GM19035 (cell line): Measurements from ENCODE around the gene BRAF.
"Not testable (repeated sequence)": the region's sequence is repeated elsewhere in the genome, so short reads cannot be mapped to it uniquely, and the experiment has no call there.

Source experiments
- ATAC-seq: cut with Tn5 transposase; IDR thresholded peaks from one replicate; pipeline ENCODE4 v1.9.1; 2021; ENCODE audit not compliant: unreplicated experiment

BRAF gene

GRCh38 chr7:140684066-140684950, 240.4 kb downstream of the BRAF start:
- no peak for ATAC-seq

DNA sequence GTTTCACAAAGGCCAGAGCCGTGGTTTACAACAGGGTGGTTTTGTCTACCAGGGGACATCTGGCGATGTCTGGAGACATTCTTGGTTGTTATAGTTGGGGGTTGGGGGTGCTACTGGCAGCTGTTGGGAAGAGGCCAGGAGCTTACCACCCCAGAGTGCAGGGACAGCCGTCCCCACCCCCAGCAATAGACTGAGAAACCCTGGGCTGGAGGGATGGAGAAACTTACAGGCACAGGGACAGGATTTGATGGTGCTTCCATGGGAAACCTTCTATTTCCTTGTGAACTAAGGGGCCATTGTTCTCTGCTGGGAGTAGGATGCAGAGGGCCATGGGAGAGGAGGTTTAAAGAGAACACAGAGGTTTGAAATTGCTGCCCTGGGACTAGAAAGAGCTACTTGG, 241.1 kb downstream of the BRAF start:
- no peak for ATAC-seq

- ATAC-seq, result no peak
These were observed 243.0 kb downstream of the BRAF start for GRCh38 chr7:140681766-140682165.

DNA sequence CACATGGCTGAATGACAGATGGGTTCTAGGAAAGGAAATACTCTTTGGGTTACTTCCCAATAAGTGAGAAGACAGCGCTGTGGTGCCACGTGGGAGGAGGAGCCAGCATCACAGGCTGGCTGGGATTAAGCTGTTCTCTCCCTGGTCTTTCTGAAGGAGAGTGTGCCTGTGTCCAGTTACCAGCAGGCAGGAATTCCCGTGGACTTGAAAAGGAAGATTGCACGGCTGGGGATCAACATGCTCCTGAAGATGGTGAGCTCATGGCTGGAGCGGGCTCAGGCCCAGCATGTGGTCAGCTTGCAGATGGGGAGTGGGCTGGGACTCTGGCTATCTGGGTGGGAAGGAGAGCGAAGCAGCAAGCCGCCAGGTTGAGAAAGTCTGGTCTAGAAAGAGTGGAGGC, 243.8 kb downstream of the BRAF start:
- ATAC-seq, result no peak

GRCh38 chr7:140679186-140679585, 245.5 kb downstream of the BRAF start:
- no peak for ATAC-seq

- ATAC-seq, result no peak
These were observed 246.0 kb downstream of the BRAF start for GRCh38 chr7:140678816-140679130.

DNA sequence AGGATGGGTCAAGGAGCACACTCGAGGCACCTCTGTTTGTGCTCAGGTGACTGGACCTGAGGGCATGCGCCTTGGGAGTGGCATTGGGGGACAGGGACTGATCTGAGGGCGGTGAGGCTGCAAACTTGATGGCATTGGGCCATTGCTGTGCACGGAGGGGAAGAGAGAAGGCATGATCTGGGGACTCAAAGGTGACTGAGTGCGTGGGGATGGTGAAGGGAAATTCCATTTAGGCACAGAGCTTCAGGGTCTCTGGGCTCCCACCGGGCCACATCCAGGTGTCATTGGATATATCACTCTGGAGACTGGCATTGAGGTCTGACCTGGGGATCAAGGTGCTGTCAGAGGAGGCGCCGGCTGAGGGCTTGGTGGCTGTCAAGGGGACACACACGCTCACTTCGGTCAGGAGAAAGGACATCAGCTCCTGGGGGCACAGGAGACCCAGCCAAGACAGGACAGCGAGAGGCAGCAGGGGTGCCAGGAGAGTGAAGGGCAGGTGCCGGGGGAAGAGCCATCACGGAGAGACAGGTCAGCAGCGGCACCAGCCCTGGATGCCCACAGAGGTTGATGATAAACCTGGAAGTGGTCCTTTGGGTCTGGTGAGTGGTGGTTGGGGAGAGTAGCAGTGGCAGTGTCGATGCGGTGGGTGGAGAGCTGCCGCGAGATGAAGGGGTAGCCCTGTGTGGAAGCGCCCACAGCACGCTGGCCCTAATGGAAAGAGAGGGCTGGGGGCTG, 246.5 kb downstream of the BRAF start:
- ATAC-seq, result no peak

GRCh38 chr7:140677496-140677895, 247.2 kb downstream of the BRAF start:
- no peak for ATAC-seq

DNA sequence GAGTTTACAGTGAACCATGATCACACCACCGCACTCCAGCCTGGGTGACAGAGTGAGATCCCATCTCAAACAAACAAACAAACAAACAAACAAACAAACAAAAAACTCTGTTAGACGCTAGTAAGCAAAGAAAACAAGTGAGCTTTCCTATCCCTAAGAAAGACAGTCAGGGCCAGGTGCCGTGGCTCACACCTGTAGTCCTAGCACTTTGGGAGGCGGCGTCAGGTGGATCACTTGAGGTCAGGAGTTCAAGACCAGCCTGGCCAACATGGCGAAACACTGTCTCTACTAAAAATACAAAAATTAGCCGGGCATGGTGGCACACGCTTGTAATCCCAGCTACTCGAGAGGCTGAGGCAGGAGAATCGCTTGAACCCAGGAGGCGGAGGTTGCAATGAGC, 247.8 kb downstream of the BRAF start:
- ATAC-seq, result not testable (repeated sequence)

DNA sequence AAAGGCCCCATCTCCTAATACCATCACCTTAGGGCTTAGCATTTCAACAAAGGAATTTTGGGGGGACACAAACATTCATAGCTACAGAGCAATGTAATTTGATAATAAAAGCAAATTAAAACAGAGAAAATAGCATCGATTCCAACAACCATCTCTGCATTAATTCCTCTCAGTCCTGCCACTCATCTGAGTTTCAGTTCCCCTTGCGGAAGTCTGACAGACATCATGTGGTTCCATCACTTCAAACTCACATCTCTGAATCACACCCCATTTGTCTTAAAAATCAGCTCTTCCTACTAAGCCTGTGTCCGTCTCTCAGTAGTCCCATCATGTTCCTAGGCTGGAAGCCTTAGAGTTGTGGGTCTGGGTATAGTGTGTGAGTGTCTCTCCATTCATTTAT, 248.4 kb downstream of the BRAF start:
- peak; percentile 48 for ATAC-seq

DNA sequence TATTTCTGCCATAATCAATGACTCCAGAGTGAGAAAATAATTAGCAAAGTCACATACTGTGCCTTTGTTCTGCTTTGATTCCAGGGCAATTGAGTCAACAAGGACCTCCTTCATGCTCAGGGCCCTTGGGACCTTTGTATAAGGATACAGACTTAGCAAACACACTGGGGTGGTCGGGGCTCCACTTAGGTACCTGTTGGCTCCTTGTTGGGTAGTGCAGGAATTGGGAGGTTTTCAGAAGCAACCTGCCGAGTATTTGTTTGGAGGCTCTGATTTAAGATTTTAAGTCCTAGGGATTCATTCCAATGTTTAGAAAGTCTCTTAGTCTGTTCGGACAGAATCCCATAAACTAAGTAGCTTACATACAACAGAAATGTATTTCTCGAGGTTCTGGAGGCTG, 249.0 kb downstream of the BRAF start:
- no peak for ATAC-seq

DNA sequence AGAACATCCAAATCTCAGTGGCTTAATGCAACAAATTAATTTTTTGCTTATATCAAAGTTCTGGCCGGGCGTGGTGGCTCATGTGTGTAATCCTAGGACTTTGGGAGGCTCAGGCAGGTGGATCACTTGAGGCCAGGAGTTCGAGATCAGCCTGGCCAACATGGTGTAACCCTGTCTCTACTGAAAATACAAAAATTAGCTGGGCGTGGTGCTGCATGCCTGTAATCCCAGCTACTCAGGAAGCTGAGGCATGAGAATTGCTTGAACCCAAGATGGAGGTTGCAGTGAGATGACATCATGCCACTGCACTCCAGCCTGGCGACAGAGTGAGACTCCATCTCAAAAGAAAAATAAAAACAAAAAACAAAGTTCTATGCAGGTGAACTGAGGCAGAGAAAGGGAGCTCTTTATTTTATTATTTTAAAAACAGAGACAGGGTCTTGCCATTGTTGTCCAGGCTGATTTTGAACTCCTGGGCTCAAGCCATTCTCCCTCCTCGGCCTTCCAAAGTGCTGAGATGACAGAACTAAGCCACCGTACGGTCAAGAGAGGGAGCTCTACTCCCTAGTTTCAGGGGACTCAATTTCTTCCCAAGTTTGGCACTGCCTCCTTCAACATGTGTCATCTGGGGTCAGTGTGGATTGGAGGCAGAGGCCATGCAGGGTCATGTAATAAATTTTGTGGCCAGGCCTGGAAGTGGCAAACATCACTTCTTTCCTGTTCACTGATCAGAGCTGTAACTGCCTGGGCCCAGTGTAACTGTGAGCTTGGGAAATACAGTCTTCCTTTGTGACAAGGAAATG, 249.6 kb downstream of the BRAF start:
- ATAC-seq, result no peak

DNA sequence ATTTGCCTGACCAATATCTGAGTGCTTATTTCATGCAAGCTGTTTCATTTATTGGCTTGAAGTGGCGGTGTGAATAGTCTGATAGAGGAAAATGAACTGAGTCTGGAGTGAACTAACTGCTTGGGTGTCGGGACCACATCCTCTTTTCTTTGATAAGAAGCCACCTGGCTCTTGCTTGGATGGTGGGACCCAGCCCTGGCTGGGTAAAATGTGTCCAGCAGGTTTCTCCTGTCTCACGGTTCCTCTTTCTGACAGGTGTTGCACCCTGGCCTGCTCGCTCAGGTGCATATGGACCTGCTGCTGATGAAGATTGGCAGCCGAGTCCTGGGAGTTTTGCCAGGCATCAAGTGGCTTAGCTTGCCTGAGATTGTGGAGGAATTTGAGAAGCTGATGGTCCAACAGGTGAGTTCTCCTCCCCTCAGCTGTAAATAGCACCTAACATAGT, 250.4 kb downstream of the BRAF start:
- no peak for ATAC-seq

DNA sequence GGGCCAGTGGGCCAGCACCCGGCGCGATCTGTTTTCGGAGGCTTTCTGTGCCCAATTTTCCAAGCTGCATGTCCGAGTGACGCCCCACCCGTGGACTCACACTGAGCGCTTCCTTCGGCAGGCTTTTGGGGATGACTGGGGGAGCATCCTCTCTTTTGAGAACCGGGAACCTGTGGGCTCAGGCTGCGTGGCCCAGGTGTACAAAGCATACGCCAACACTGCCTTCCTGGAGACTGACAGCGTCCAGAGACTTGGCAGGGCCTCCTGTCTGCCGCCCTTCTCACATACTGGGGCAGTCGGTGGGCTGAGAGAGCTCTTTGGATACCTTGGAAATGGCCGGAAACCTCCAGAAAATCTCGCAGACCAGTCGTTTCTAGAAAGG, 251.0 kb downstream of the BRAF start:
- ATAC-seq, result no peak

- ATAC-seq, result peak; percentile 50
These were observed 251.5 kb downstream of the BRAF start for GRCh38 chr7:140673063-140673773.

- ATAC-seq, result peak; percentile 65
These were observed 252.2 kb downstream of the BRAF start, which contains the start of gene ADCK2 for GRCh38 chr7:140672382-140673062. TSS of gene ADCK2 (plus strand) at chr7:140672945. CDS start at chr7:140673331, 386 bp downstream.

DNA sequence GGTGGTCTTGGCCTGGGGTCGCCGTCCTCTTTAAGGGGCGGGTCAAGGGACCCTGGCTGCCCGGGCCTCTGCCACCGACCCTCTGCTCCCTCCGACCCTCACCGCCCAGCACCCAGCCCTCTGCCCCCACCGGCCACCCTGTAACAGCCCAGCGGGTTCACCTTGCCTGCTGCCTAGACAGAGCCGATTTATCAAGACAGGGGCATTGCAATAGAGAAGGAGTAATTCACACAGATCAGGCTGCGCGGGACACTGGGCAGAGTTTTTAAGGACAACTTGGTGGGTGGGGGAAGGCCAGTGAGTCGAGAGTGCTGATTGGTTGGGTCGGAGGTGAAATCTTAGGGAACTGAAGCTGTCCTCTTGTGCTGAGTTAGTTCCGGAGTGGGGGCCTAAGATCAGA, 252.8 kb downstream of the BRAF start:
- ATAC-seq, result no peak

DNA sequence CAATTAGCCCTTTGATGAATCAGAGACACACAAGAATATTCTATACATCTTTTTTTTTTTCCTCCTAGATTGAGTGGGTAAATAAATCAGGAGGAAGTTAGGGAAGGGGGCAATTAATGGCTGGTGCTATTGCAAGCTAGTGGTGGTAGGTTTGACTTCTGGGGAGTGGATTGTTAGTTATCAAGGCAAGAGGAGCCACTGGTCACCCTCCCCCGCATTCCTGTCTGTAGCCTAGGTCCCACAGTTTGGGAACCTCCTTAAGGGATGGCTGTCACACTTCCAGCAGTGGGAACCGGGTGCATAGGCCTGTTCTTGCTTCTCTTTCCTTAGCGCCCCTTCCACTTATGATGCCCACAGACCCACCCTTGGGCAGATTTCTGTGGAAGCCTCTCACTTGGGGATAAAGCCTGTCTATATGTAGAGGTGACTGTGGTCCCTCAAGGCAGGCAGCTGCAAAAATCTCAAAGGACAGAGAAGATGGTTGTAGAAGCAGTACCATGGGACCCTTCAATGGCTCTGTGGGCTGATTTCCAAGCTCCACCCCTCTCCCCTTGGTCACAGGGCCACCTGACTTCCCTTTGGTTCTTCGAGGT, 254.3 kb downstream of the BRAF start:
- ATAC-seq, result no peak

GRCh38 chr7:140669862-140670261, 254.9 kb downstream of the BRAF start:
- not testable (repeated sequence) for ATAC-seq

- ATAC-seq, result no peak
These were observed 255.4 kb downstream of the BRAF start for GRCh38 chr7:140669352-140669751.
